LNCAP (cell line): ENCODE results near the gene DDX5.

ENCODE experiments used
- CTCF ChIP-seq: fragments of 450-650 bp; IDR thresholded peaks from 2 replicates; pipeline ENCODE4 v1.5.1; 2017; ENCODE audit warnings: mild to moderate bottlenecking

The DDX5 gene

GRCh38 chr17:64466019-64466735 is 39.9 kb downstream of the DDX5 start:
- TF ChIP-seq CTCF = no peak

GRCh38 chr17:64461788-64462187 is 44.3 kb downstream of the DDX5 start:
- TF ChIP-seq CTCF = no peak

- TF ChIP-seq CTCF = no peak
Measured at GRCh38 chr17:64460955-64461354, 45.1 kb downstream of the DDX5 start.

- TF ChIP-seq CTCF = no peak
Measured at GRCh38 chr17:64459284-64459747, 46.8 kb downstream of the DDX5 start.

GRCh38 chr17:64458756-64459155 is 47.3 kb downstream of the DDX5 start:
- TF ChIP-seq CTCF = no peak

GRCh38 chr17:64457156-64457555 is 48.9 kb downstream of the DDX5 start:
- no peak for TF ChIP-seq CTCF

GRCh38 chr17:64455993-64456885 is 49.9 kb downstream of the DDX5 start:
- TF ChIP-seq CTCF = no peak
